ENCODE data around the gene CDC40. TPM values are rescaled to one million over a fixed set of nuclear protein-coding genes. Genes with fewer than 3 reads are reported as not detected.

Gene CDC40
- total RNA-seq, 120 experiments from 2014 or later: 16.6 to 60.0 (median 36.2) TPM

Other genes starting within 250 kb of the CDC40 start
- gene GPR6, start 202.1 kb upstream of the CDC40 start, total RNA-seq: 1 to 10 TPM in 113 of 120 experiments, under 1 TPM in 6, not detected in 1; 0.30 to 9.9 (median 2.8) TPM
- 100 to 1,000 TPM in 106 of 120 experiments, 10 to 100 TPM in 14; 44.7 to 218 (median 145) TPM for gene WASF1, start 757 bp upstream of the CDC40 start, total RNA-seq
- 10 to 100 TPM in 1 of 120 experiments, 1 to 10 TPM in 119; 2.2 to 10.3 (median 4.6) TPM for gene METTL24, start 177.9 kb downstream of the CDC40 start, total RNA-seq
- 1 to 10 TPM; 1.2 to 8.6 (median 3.6) TPM for gene DDO, start 235.1 kb downstream of the CDC40 start, total RNA-seq